ENCODE results near the gene TEKTIP1.
A peak's percentile ranks its signal among the peaks of the same experiment; 100 is the strongest.

The TEKTIP1 gene

GRCh38 chr19:3586707-3587346 is 47.9 kb downstream of the TEKTIP1 start:
- DNase-seq = peak; percentile 6

- DNase-seq = no peak
Measured at GRCh38 chr19:3589439-3589838, 50.5 kb downstream of the TEKTIP1 start.

GRCh38 chr19:3589949-3590348 is 51.0 kb downstream of the TEKTIP1 start:
- no peak for DNase-seq

GRCh38 chr19:3590991-3591659 is 52.2 kb downstream of the TEKTIP1 start:
- no peak for DNase-seq

- no peak for DNase-seq
Measured at GRCh38 chr19:3591876-3592613, 53.1 kb downstream of the TEKTIP1 start.

- DNase-seq = no peak
Measured at GRCh38 chr19:3593156-3593555, 54.2 kb downstream of the TEKTIP1 start.

All from NCI-H1092 treated with DMSO at 0.1 percent for 48 hours (cell line).